ENCODE data around the gene MACROD1. TPM values are rescaled to one million over a fixed set of nuclear protein-coding genes. Genes with fewer than 3 reads are reported as not detected.

Gene MACROD1
- total and polyA plus RNA-seq, 7 experiments from 2014 or later: 5.4 to 16.2 (median 9.7) TPM

- H3K4me1 Mint-ChIP-seq: peaks cover 0 to 2% (median 0%) of the 10 kb centered on the region in 7 donors
- no peak overlapping the region for H3K4me3 Mint-ChIP-seq
- H3K27me3 ChIP-seq (ENCODE audit: control insufficient read depth in 2 of 2, insufficient read depth in 2 of 2, low read length in 2 of 2): no peaks in the 10 kb centered on the region
- no peaks in the 10 kb centered on the region for H3K9me3 ChIP-seq (ENCODE audit: control insufficient read depth in 2 of 3, low read length in 3 of 3)
- no peaks in the 10 kb centered on the region for H3K4me1 ChIP-seq (ENCODE audit: control insufficient read depth in 2 of 2, insufficient read depth in 2 of 2, low read length in 2 of 2)
- ChIA-PET POLR2A (no interaction called here), CTCF (interaction anchor here (1.2 kb wide), 1 partner anchor 85 kb away, joined by 3 read pairs; no protein-coding TSS in a partner anchor)
- intact Hi-C loops (cut with micrococcal nuclease): no loop called here
- H3K27me3 Mint-ChIP-seq: peaks cover 0 to 4% (median 0%) of the 10 kb centered on the region in 5 donors
- H3K27ac Mint-ChIP-seq: no peak overlapping the region
- H3K9me3 Mint-ChIP-seq: no peaks in the 10 kb centered on the region
- no peak overlapping the region for H3K4me3 ChIP-seq (ENCODE audit: low read length)
- DNase-seq (no peak), ATAC-seq (no peak)
- no peak overlapping the region for H3K27ac ChIP-seq (ENCODE audit: low read depth, low read length)
- H3K36me3 Mint-ChIP-seq: no peaks in the 10 kb centered on the region
- H3K36me3 ChIP-seq (ENCODE audit: control insufficient read depth in 2 of 3, insufficient read depth in 3 of 3, low read length in 3 of 3): no peaks in the 10 kb centered on the region
Measured at GRCh38 chr11:64084951-64085710, 80.8 kb downstream of the MACROD1 start.

- H3K4me1 Mint-ChIP-seq: no peaks in the 10 kb centered on the region
- H3K27ac Mint-ChIP-seq: no peak overlapping the region
- POLR2A ChIA-PET: no interaction called here
Measured at GRCh38 chr11:64084146-64084950, 81.6 kb downstream of the MACROD1 start.

GRCh38 chr11:64083398-64084080, 82.4 kb downstream of the MACROD1 start:
- Mint-ChIP-seq H3K27me3 (peaks cover 0 to under 1% (median 0%) of the 10 kb centered on the region in 5 donors), H3K36me3 (no peaks in the 10 kb centered on the region), H3K9me3 (no peaks in the 10 kb centered on the region), H3K27ac (peak overlapping the region in 1 of 9 donors; percentile 30), H3K4me1 (no peaks in the 10 kb centered on the region), H3K4me3 (no peak overlapping the region)
- Histone ChIP-seq H3K36me3 (ENCODE audit: control insufficient read depth in 2 of 3, insufficient read depth in 3 of 3, low read length in 3 of 3) (no peaks in the 10 kb centered on the region), H3K9me3 (ENCODE audit: control insufficient read depth in 2 of 3, low read length in 3 of 3) (no peaks in the 10 kb centered on the region), H3K4me3 (ENCODE audit: low read length) (no peak overlapping the region), H3K27ac (ENCODE audit: low read depth, low read length) (no peak overlapping the region), H3K4me1 (ENCODE audit: control insufficient read depth in 2 of 2, insufficient read depth in 2 of 2, low read length in 2 of 2) (no peaks in the 10 kb centered on the region), H3K27me3 (ENCODE audit: control insufficient read depth in 2 of 2, insufficient read depth in 2 of 2, low read length in 2 of 2) (no peaks in the 10 kb centered on the region)
- DNase-seq (no peak), ATAC-seq (no peak)
- ChIA-PET CTCF (no interaction called here), POLR2A (no interaction called here)
- intact Hi-C loops (cut with micrococcal nuclease): no loop called here

More at GRCh38 chr11:64084146-64084950, 81.6 kb downstream of the MACROD1 start:
- intact Hi-C loops (cut with micrococcal nuclease): no loop called here
- Histone ChIP-seq H3K36me3 (ENCODE audit: control insufficient read depth in 2 of 3, insufficient read depth in 3 of 3, low read length in 3 of 3) (no peaks in the 10 kb centered on the region), H3K9me3 (ENCODE audit: control insufficient read depth in 2 of 3, low read length in 3 of 3) (no peaks in the 10 kb centered on the region), H3K27ac (ENCODE audit: low read depth, low read length) (no peak overlapping the region), H3K27me3 (ENCODE audit: control insufficient read depth in 2 of 2, insufficient read depth in 2 of 2, low read length in 2 of 2) (no peaks in the 10 kb centered on the region), H3K4me3 (ENCODE audit: low read length) (no peak overlapping the region), H3K4me1 (ENCODE audit: control insufficient read depth in 2 of 2, insufficient read depth in 2 of 2, low read length in 2 of 2) (no peaks in the 10 kb centered on the region)
- CTCF ChIA-PET: no interaction called here
- DNase-seq (no peak), ATAC-seq (no peak)
- Mint-ChIP-seq H3K4me3 (no peak overlapping the region), H3K36me3 (no peaks in the 10 kb centered on the region), H3K9me3 (no peaks in the 10 kb centered on the region), H3K27me3 (peaks cover 0 to 4% (median 0%) of the 10 kb centered on the region in 5 donors)

GRCh38 chr11:64081745-64082442, 84.0 kb downstream of the MACROD1 start:
- ATAC-seq (no peak), DNase-seq (no peak)
- intact Hi-C loops (cut with micrococcal nuclease): no loop called here
- Mint-ChIP-seq H3K9me3 (no peaks in the 10 kb centered on the region), H3K27me3 (no peaks in the 10 kb centered on the region), H3K4me3 (no peak overlapping the region), H3K36me3 (no peaks in the 10 kb centered on the region), H3K4me1 (no peaks in the 10 kb centered on the region), H3K27ac (no peak overlapping the region)
- Histone ChIP-seq H3K36me3 (ENCODE audit: control insufficient read depth in 2 of 3, insufficient read depth in 3 of 3, low read length in 3 of 3) (no peaks in the 10 kb centered on the region), H3K27ac (ENCODE audit: low read depth, low read length) (no peak overlapping the region), H3K4me1 (ENCODE audit: control insufficient read depth in 2 of 2, insufficient read depth in 2 of 2, low read length in 2 of 2) (no peaks in the 10 kb centered on the region), H3K4me3 (ENCODE audit: low read length) (no peak overlapping the region), H3K27me3 (ENCODE audit: control insufficient read depth in 2 of 2, insufficient read depth in 2 of 2, low read length in 2 of 2) (no peaks in the 10 kb centered on the region), H3K9me3 (ENCODE audit: control insufficient read depth in 2 of 3, low read length in 3 of 3) (no peaks in the 10 kb centered on the region)
- CTCF ChIA-PET: no interaction called here
- POLR2A ChIA-PET: no interaction called here

GRCh38 chr11:64080390-64080789, 85.5 kb downstream of the MACROD1 start:
- ATAC-seq (no peak), DNase-seq (no peak)
- no peak overlapping the region for H3K4me3 ChIP-seq (ENCODE audit: low read length)
- Mint-ChIP-seq H3K36me3 (no peaks in the 10 kb centered on the region), H3K4me1 (peaks cover 0 to 4% (median 0%) of the 10 kb centered on the region in 7 donors), H3K27me3 (no peaks in the 10 kb centered on the region), H3K9me3 (no peaks in the 10 kb centered on the region), H3K4me3 (no peak overlapping the region), H3K27ac (no peak overlapping the region)
- CTCF ChIA-PET: no interaction called here
- no peaks in the 10 kb centered on the region for H3K4me1 ChIP-seq (ENCODE audit: control insufficient read depth in 2 of 2, insufficient read depth in 2 of 2, low read length in 2 of 2)
- intact Hi-C loops (cut with micrococcal nuclease): no loop called here
- H3K27me3 ChIP-seq (ENCODE audit: control insufficient read depth in 2 of 2, insufficient read depth in 2 of 2, low read length in 2 of 2): no peaks in the 10 kb centered on the region
- POLR2A ChIA-PET: no interaction called here
- H3K36me3 ChIP-seq (ENCODE audit: control insufficient read depth in 2 of 3, insufficient read depth in 3 of 3, low read length in 3 of 3): no peaks in the 10 kb centered on the region
- no peaks in the 10 kb centered on the region for H3K9me3 ChIP-seq (ENCODE audit: control insufficient read depth in 2 of 3, low read length in 3 of 3)
- no peak overlapping the region for H3K27ac ChIP-seq (ENCODE audit: low read depth, low read length)

GRCh38 chr11:64078905-64079304, 87.0 kb downstream of the MACROD1 start:
- Histone ChIP-seq H3K9me3 (ENCODE audit: control insufficient read depth in 2 of 3, low read length in 3 of 3) (no peaks in the 10 kb centered on the region), H3K4me1 (ENCODE audit: control insufficient read depth in 2 of 2, insufficient read depth in 2 of 2, low read length in 2 of 2) (no peaks in the 10 kb centered on the region), H3K4me3 (ENCODE audit: low read length) (no peak overlapping the region), H3K36me3 (ENCODE audit: control insufficient read depth in 2 of 3, insufficient read depth in 3 of 3, low read length in 3 of 3) (no peaks in the 10 kb centered on the region), H3K27ac (ENCODE audit: low read depth, low read length) (no peak overlapping the region), H3K27me3 (ENCODE audit: control insufficient read depth in 2 of 2, insufficient read depth in 2 of 2, low read length in 2 of 2) (no peaks in the 10 kb centered on the region)
- H3K4me1 Mint-ChIP-seq: peaks cover 0 to 5% (median 4%) of the 10 kb centered on the region in 7 donors
- POLR2A ChIA-PET: no interaction called here
- H3K9me3 Mint-ChIP-seq: no peaks in the 10 kb centered on the region
- no peaks in the 10 kb centered on the region for H3K36me3 Mint-ChIP-seq
- no peak overlapping the region for H3K27ac Mint-ChIP-seq
- CTCF ChIA-PET: no interaction called here
- H3K27me3 Mint-ChIP-seq: no peaks in the 10 kb centered on the region
- H3K4me3 Mint-ChIP-seq: no peak overlapping the region
- no peak for ATAC-seq
- intact Hi-C loops (cut with micrococcal nuclease): no loop called here
- DNase-seq: no peak
